Adrenal gland (tissue), 12 donors: ENCODE data around the gene RGS7. TPM values are rescaled to one million over a fixed set of nuclear protein-coding genes. Genes with fewer than 3 reads are reported as not detected.

Source experiments
- DNase-seq, 7 donors: peaks; one replicate each; pipeline ENCODE4 v3.0.0-alpha.2; 2019 to 2020
- H3K27ac ChIP-seq, 5 donors: fragments of 200-600 bp; sonication (generic) in 4 of 5; 1 replicate in 3 of 5; 2 replicates in 2 of 5; pipeline versions ENCODE4 v1.5.1 to v1.8.0; 2016 to 2020; ENCODE audit warnings: mild to moderate bottlenecking in 1 of 5
- H3K27me3 ChIP-seq: fragments of 200-600 bp; 2 replicates; pipeline ENCODE4 v1.8.0; 2021
- H3K36me3 ChIP-seq, 2 donors: fragments of 200-600 bp; replicated peaks in 1 of 2; 1 replicate in 1 of 2; 2 replicates in 1 of 2; pipeline versions ENCODE4 v1.5.1 to v1.8.0; 2018 to 2022
- H3K4me1 ChIP-seq, 2 donors: fragments of 200-600 bp; replicated peaks in 1 of 2; 1 replicate in 1 of 2; 2 replicates in 1 of 2; pipeline versions ENCODE4 v1.5.1 to v1.8.0; 2018 to 2021
- H3K4me3 ChIP-seq, 4 donors: fragments of 200-600 bp; sonication (generic) in 3 of 4; one replicate each; pipeline ENCODE4 v1.5.1; 2016 to 2018
- H3K9me3 ChIP-seq, 3 donors: fragments of 200-600 bp; sonication (generic) in 1 of 3; replicated peaks in 1 of 3; 1 replicate in 2 of 3; 2 replicates in 1 of 3; pipeline versions ENCODE4 v1.5.1 to v1.8.0; 2016 to 2021
- POLR2A ChIP-seq, 2 donors: fragments of 450-650 bp; IDR thresholded peaks; one replicate each; pipeline ENCODE4 v1.6.1; 2017; ENCODE audit warnings: antibody characterized with exemption in 2 of 2, mild to moderate bottlenecking in 2 of 2, moderate library complexity in 1 of 2
- WGBS, 4 donors: extraction: QIAGEN DNeasy Blood & Tissue Kit in 2 of 4; methylation state at CpG; one replicate each; pipeline versions ENCODE4 v1.1.5 to v1.1.7; 2013 to 2017; 5-methylcytosine and 5-hydroxymethylcytosine counted together
- intact Hi-C, 2 donors: fragments of 100-400 bp; cut with DNase I; formaldehyde crosslinking; loops; one replicate each; pipeline versions ENCODE4 v1.14.1 to v1.15.0; 2022 to 2023
- polyA plus RNA-seq, 3 donors: library from polyadenylated mRNA; stranded (reverse); fragments of 200-250 nt in 2 of 3; fragments of 350-450 nt in 1 of 3; fragmentation: Illumina TruSeq in 1 of 3; extraction: RNeasy Lipid Tissue Mini Kit (QIAGEN cat#74804) in 1 of 3; gene quantifications; one replicate each; pipeline ENCODE4 v1.2.3, GENCODE V29; 2013 to 2014
- total RNA-seq, 9 donors: library from RNA; depleted of rRNA in 4 of 9; stranded (reverse); fragments of >200 nt in 4 of 9; fragments of 120-200 nt in 1 of 9; fragmentation: NEBNext Ultra II Directional in 1 of 9; extraction: Animal tissue kit (Norgen Biotek cat#: 25700) in 1 of 9; gene quantifications; one replicate each; pipeline versions ENCODE4 v1.1.0 to v1.2.4, GENCODE V29; 2013 to 2023
- TF ChIP-seq, protein P1 (sequence below), 6 experiments: fragments of 450-650 bp in 4 of 6; fragments of 200-600 bp in 2 of 6; sonication (generic) in 1 of 6; IDR thresholded peaks; 1 replicate in 5 of 6; 2 replicates in 1 of 6; pipeline versions ENCODE4 v1.5.1 to v1.8.0; 2016 to 2021; ENCODE audit warnings: antibody characterized with exemption in 6 of 6, mild to moderate bottlenecking in 2 of 6, moderate library complexity in 1 of 6
- donor health status: healthy with polysubstance abuse.
- donor health status: Bipolar disorder and iron deficiency.
- donor health status: DM: yes; HTN: yes; CAD: no.
- donor health status: DM: no; HTN: no; CAD: no.
- donor health status: DM: no; HTN: no; CAD: no.
- donor health status: DM: yes; HTN: yes; CAD: no.

The RGS7 gene
- total and polyA plus RNA-seq, 12 donors: 1.1 to 6.1 (median 3.0) TPM

- no peaks in the 10 kb centered on the region for H3K27me3 ChIP-seq
- intact Hi-C loops: no loop called here
- 86 to 89% (median 88%) methylated on average over 6 of the region's 6 CpGs for WGBS, 4 donors
- no peaks in the 10 kb centered on the region for H3K36me3 ChIP-seq
- H3K4me1 ChIP-seq: no peaks in the 10 kb centered on the region
- no peaks in the 10 kb centered on the region for H3K9me3 ChIP-seq
- TF ChIP-seq POLR2A (IDR thresholded peaks at IDR 0.05): no peak
- TF ChIP-seq, protein P1, sequence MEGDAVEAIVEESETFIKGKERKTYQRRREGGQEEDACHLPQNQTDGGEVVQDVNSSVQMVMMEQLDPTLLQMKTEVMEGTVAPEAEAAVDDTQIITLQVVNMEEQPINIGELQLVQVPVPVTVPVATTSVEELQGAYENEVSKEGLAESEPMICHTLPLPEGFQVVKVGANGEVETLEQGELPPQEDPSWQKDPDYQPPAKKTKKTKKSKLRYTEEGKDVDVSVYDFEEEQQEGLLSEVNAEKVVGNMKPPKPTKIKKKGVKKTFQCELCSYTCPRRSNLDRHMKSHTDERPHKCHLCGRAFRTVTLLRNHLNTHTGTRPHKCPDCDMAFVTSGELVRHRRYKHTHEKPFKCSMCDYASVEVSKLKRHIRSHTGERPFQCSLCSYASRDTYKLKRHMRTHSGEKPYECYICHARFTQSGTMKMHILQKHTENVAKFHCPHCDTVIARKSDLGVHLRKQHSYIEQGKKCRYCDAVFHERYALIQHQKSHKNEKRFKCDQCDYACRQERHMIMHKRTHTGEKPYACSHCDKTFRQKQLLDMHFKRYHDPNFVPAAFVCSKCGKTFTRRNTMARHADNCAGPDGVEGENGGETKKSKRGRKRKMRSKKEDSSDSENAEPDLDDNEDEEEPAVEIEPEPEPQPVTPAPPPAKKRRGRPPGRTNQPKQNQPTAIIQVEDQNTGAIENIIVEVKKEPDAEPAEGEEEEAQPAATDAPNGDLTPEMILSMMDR (IDR thresholded peaks at IDR 0.05): no peak
- no peak overlapping the region for H3K27ac ChIP-seq
- H3K4me3 ChIP-seq: no peak overlapping the region
- no peak for DNase-seq
Observed at GRCh38 chr1:241086686-241087085, 270.3 kb downstream of the RGS7 start.

DNA sequence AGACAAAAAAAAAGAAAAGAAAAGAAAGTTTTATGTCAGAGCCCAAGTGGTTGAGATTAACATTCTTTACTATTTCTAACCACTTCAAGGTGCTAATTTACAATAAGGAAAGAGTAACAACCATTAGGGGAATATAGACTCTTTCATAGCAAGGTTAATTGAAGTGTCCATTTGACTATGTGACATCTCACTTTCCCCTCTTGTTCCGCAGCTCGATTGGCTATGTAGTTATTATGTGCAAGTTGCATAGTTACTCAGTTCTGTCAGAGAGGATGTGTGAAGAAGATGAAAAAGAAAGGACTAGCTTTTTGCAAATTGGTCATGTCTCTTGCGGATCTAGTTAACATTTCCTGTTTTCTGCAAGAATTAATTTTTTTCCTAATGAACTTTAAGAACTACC, 273.7 kb downstream of the RGS7 start:
- Histone ChIP-seq H3K4me3 (no peak overlapping the region), H3K36me3 (no peaks in the 10 kb centered on the region), H3K27me3 (no peaks in the 10 kb centered on the region), H3K9me3 (no peaks in the 10 kb centered on the region), H3K27ac (no peak overlapping the region), H3K4me1 (no peaks in the 10 kb centered on the region)
- TF ChIP-seq, protein P1 (IDR thresholded peaks at IDR 0.05): no peak
- no peak for TF ChIP-seq POLR2A (IDR thresholded peaks at IDR 0.05)
- DNase-seq: no peak
- WGBS, 4 donors: 88 to 96% (median 92%) methylated on average over 3 of the region's 3 CpGs
- intact Hi-C loops: no loop called here

DNA sequence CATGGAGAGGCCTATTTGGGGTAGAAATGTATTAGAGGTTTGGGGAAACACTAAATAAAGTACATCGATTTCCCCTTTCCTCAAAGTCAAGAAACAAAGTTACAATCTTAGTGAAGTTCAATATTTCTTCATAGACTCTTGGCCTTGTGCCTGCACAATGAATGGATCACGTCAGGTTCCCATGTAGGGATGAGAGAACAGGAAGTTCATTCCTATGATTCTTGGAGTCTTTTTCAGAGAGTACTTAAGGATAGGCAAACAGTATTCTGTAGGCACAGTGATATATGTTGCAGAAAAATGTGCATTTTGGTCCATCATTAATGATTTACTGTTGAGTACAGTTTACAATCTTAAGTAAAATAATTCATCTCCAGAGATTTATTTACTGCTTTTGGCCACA, 275.5 kb downstream of the RGS7 start:
- no peak for DNase-seq
- WGBS, 4 donors: 57 to 70% (median 65%) methylated on average over 2 of the region's 2 CpGs
- TF ChIP-seq, protein P1 (IDR thresholded peaks at IDR 0.05): no peak
- no peak for TF ChIP-seq POLR2A (IDR thresholded peaks at IDR 0.05)
- no peak overlapping the region for H3K4me3 ChIP-seq
- H3K27me3 ChIP-seq: no peaks in the 10 kb centered on the region
- no peaks in the 10 kb centered on the region for H3K9me3 ChIP-seq
- no peaks in the 10 kb centered on the region for H3K4me1 ChIP-seq
- H3K27ac ChIP-seq: no peak overlapping the region
- intact Hi-C loops: no loop called here
- H3K36me3 ChIP-seq: no peaks in the 10 kb centered on the region

DNA sequence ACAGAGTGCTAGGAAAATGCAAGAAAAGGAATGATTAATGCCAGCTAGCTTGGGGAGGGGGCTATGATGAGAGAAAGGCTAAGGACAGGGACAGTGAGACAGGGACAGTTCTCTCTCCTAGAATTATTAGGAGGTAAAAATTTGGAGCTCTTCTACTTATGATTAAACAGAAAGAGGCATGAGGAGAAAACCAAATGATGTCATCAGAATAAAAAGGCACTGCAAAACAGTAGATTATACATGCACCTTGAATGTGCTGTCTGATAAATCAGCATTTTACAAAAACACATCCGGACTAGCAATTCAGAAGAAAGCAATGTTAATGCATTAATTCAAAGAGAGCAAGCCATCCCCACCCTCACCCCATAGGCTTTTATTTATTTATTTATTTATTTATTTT, 277.5 kb downstream of the RGS7 start:
- H3K27me3 ChIP-seq: no peaks in the 10 kb centered on the region
- intact Hi-C loops: no loop called here
- no peak for DNase-seq
- no peak overlapping the region for H3K27ac ChIP-seq
- H3K4me1 ChIP-seq: no peaks in the 10 kb centered on the region
- no peak overlapping the region for H3K4me3 ChIP-seq
- H3K36me3 ChIP-seq: no peaks in the 10 kb centered on the region
- no peaks in the 10 kb centered on the region for H3K9me3 ChIP-seq
- TF ChIP-seq, protein P1 (IDR thresholded peaks at IDR 0.05): no peak
- no peak for TF ChIP-seq POLR2A (IDR thresholded peaks at IDR 0.05)
- 86 to 94% (median 88%) methylated on average over 1 of the region's 1 CpG for whole genome bisulfite sequencing, 4 donors
